Renal cortex interstitium (tissue), 11 donors: Measurements from ENCODE around the gene LMNB1. TPM values are rescaled to one million over a fixed set of nuclear protein-coding genes. Genes with fewer than 3 reads are reported as not detected.
A peak's percentile ranks its signal among the peaks of the same experiment; 100 is the strongest.
"Not testable (repeated sequence)": the region's sequence is repeated elsewhere in the genome, so short reads cannot be mapped to it uniquely, and the experiment has no call there.

ENCODE experiments used
- DNase-seq, 11 donors: peaks; one replicate each; pipeline ENCODE4 v3.0.0-alpha.2; 2013; ENCODE audit warnings: low read depth in 9 of 11, low spot score in 4 of 11; ENCODE audit errors: extremely low read depth in 1 of 11
- polyA plus RNA-seq, 3 donors: library from polyadenylated mRNA; unstranded; fragments of 120-200 nt; gene quantifications; one replicate each; pipeline ENCODE4 v1.2.1, GENCODE V29; 2013; ENCODE audit not compliant: insufficient read length in 3 of 3

Gene LMNB1
- polyA plus RNA-seq, 3 donors = 91.6 to 161 (median 160) TPM

GRCh38 chr5:126769703-126770102, 7.2 kb upstream of the LMNB1 start:
- DNase-seq = no peak

- not testable (repeated sequence) for DNase-seq
Observed at GRCh38 chr5:126773536-126773935, 3.4 kb upstream of the LMNB1 start.

DNA sequence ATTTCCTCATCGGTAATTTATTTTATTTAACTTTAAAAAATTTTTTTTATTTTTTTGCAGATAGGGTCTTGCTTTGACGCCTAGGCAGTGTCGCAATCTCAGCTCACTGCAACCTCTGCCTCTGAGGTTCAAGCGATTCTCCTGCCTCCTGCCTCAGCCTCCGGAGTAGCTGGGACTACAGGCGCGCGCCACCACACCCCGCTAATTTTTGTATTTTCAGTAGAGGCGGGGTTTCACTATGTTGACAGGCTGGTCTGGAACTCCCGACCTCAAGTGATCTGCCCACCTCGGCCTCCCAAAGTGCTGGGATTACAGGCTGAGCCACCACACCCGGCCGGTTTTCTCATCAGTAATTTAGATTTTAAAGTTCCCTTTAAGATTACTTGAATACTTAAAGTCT, 2.3 kb upstream of the LMNB1 start:
- not testable (repeated sequence) for DNase-seq

DNA sequence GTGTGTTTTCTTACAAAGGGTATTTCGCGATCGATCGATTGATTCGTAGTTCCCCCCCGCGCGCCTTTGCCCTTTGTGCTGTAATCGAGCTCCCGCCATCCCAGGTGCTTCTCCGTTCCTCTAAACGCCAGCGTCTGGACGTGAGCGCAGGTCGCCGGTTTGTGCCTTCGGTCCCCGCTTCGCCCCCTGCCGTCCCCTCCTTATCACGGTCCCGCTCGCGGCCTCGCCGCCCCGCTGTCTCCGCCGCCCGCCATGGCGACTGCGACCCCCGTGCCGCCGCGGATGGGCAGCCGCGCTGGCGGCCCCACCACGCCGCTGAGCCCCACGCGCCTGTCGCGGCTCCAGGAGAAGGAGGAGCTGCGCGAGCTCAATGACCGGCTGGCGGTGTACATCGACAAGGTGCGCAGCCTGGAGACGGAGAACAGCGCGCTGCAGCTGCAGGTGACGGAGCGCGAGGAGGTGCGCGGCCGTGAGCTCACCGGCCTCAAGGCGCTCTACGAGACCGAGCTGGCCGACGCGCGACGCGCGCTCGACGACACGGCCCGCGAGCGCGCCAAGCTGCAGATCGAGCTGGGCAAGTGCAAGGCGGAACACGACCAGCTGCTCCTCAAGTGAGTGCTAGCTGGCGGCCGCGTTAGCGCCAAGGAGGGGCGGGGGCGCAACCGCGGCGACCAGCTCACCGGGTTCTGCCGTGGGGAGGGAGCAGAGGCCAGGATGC, 480 bp downstream of the LMNB1 start:
- DNase-seq = peak in 8 of 11 donors; percentile 35 to 60 (median 44)

- DNase-seq = peak; percentile 74 to 91 (median 86)
Observed at GRCh38 chr5:126777975-126778674, 1.2 kb downstream of the LMNB1 start.

DNA sequence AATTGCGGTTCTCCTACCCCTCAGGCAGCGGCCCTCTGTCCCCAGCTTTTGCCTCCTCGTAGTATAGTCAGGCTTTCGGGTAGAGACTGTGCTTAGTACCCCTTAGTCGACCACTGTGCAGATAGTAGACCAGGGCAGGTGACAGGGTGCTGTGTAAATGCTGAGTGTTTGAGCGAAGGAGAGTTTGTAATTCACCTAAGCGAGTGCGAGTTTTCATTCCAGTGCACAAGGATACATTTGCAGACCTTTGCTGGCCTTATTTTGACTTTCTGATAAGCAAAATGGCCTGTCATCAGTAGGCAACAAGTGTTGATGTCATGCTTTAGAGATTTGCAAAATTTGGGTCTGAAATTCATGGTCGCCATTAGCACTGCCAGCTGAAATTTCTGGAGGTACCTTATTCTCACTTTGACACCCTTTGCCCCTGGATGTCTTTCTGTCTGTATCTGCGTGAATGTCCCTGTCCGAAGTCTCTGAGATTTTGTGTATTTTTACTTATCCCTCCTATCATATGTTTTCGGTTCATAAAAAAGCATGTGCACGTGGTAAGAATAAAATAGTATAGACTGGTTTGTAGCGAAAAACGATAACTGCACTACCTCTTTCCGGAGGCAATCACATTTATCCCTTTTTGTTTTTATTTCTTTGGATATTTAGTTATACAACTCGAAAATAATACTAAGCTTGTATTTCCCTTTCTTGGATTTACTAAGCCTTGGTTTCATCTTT, 1.9 kb downstream of the LMNB1 start:
- no peak for DNase-seq

DNA sequence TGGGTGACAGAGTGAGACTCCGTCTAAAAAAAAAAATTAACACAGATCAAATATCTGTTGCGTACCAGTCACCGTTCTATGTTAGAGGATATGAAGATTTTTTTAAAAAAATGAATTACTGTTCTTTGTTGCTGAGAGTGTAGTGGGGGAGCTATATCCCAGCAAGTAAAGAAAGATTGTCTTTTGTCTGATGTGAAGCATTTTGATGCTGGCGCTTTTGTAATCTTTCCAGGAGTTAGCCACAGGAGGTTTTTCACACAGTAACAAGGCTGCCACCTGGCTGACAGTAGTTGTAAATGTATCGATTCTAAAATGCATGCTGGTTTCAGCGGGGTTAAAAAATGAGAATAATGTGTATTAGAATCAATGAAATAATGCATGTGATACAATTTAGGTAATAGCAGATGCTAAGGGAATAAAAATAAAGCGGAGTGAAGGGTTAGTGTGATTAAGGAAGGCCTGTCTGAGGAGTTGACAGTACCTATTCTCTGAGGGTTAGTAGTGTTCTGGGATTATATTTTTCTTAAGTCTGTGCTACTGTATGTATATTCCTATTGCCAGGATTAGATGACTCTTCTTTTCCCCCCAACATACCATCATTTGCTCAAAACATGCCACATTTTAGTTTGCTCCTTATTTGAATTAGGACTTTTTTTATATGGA, 3.4 kb downstream of the LMNB1 start:
- DNase-seq = peak in 7 of 11 donors; percentile 29 to 54 (median 45)

GRCh38 chr5:126788409-126788808, 11.5 kb downstream of the LMNB1 start:
- not testable (repeated sequence) for DNase-seq

- DNase-seq = no peak
Observed at GRCh38 chr5:126793097-126793496, 16.2 kb downstream of the LMNB1 start.

DNA sequence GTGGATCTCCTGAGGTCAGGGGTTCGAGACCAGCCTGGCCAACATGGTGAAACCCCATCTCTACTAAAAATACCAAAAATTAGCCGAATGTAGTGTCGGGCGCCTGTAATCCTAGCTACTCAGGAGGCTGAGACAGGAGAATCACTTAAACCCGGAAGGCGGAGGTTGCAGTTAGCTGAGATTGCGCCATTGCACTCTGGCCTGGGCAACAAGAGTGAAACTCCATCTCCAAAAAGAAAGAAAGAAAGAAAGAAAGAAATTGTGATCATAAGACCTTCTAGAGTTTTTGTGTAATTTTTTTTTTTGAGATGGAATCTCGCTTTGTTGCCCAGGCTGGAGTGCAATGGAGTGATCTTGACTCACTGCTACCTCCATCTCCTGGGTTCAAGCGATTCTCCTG, 16.7 kb downstream of the LMNB1 start:
- not testable (repeated sequence) for DNase-seq

GRCh38 chr5:126794157-126794828, 17.4 kb downstream of the LMNB1 start:
- no peak for DNase-seq

- DNase-seq = no peak
Observed at GRCh38 chr5:126799780-126800179, 22.8 kb downstream of the LMNB1 start.

GRCh38 chr5:126801174-126801991, 24.4 kb downstream of the LMNB1 start:
- no peak for DNase-seq

- no peak for DNase-seq
Observed at GRCh38 chr5:126801992-126802294, 25.0 kb downstream of the LMNB1 start.

DNA sequence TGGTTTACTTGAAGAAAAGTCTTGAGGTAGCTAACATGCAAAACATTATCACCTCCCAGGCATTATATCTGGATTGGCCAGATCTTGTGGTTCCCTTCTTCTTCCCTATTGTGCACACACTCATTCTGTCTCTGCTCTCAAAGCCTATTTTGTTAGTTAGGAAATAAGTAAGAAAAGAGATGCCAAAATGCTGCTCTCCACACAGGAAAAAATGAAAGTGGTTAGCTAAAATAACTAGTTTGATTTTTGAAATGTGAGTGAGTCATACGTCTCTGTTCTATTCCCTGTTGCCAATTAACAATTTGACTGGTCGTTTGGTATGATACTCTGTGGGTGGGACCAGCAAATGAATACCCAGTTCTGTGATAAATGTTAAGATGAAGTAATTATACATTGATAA, 28.1 kb downstream of the LMNB1 start:
- DNase-seq = no peak

DNA sequence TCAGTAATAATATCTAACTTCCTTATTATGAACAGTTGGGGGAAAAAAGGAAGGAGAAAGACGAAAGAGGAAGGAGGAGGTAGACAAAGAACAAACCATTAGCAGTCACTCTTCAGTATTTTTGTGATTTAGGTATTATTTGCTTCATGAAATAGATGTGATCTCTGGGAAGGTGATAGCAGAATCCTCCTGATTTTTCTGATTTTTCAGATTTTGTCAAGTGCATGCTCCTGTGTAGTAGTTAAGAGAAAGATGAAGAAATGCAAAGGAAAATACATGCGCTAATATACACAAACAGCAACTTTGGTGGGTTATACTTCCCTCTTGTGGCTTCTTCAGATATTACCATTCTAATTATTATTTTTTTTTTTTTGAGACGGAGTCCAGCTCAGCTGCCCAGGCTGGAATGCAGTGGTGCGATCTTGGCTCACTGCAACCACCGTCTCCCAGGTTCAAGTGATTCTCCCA, 31.6 kb downstream of the LMNB1 start:
- peak in 7 of 11 donors; percentile 9 to 28 (median 20) for DNase-seq

DNA sequence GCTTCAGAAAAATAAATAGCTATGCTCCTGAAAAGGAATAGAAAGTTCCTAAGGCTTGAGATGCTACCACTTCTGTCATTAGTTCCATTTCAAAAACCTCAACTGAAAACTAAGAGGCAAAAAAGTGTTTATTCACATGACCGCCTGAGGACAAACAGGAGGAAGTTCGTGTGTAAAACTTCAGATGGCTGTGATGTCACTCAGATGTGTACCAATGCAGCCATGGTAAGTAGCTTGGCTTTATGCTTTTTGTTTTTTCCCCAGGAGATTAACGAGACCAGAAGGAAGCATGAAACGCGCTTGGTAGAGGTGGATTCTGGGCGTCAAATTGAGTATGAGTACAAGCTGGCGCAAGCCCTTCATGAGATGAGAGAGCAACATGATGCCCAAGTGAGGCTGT, 33.0 kb downstream of the LMNB1 start:
- no peak for DNase-seq
